ENCODE data around the gene EML1.

- TF ChIP-seq CTCF (conservative IDR thresholded peaks at IDR 0.05) = no peak
- no peak for TF ChIP-seq ZFX (IDR thresholded peaks at IDR 0.05)
Observed at GRCh38 chr14:99940064-99940463, 146.9 kb downstream of the EML1 start.

All from C4-2B (cell line).